Stimulated activated CD8-positive, alpha-beta memory T cell treated with anti-CD3 and anti-CD28 coated beads, Interleukin-4, amount 100 ng/mL, for 1 hour (primary cell): ENCODE measurements around the gene CNOT8.
"Not testable (repeated sequence)": the region's sequence is repeated elsewhere in the genome, so short reads cannot be mapped to it uniquely, and the experiment has no call there.

Experiments
- DNase-seq, 2 donors: peaks; one replicate each; pipeline ENCODE4 v3.0.0-alpha.2; 2020; ENCODE audit warnings: low read depth in 2 of 2, low spot score in 1 of 2

Gene CNOT8

DNA sequence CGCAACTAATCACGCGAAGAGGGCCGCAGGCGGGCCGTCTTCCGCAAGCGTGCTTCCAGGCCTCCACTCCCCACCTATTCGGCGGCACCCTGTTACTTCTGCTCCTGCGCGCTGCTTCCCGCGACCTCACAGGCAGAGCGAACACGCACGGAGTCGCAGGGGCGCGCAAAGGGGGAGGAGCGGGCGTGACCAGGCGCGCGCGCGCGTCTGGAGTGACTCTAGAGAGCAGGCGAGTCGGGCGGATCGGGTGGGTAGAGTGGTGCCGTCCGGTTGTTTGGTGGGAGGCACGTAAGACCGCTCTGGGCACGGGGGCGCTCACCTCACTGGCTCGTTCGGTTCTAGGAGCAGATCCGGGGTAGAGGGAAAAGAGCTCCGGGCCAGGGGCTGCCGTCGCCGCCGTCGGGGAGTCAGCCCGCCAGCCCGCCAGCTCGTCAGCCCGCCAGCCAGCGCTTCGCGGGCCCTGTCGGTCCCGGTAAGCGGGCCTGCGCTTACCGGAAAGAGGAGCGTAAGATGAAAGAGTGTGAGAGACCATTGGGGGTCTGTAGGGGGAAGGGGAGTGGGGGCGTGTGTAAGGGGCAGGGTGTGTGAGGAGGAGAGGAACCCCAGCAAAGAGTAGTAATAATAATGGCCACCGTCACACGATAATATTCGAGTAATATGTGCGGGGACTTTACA lies at the start of gene CNOT8:
Gene CNOT8 (plus strand): TSS at position 331 of the 675 bp plus-strand sequence. CDS start 4,652 bp downstream, outside the sequence.
- DNase-seq = peak; percentile 95

DNA sequence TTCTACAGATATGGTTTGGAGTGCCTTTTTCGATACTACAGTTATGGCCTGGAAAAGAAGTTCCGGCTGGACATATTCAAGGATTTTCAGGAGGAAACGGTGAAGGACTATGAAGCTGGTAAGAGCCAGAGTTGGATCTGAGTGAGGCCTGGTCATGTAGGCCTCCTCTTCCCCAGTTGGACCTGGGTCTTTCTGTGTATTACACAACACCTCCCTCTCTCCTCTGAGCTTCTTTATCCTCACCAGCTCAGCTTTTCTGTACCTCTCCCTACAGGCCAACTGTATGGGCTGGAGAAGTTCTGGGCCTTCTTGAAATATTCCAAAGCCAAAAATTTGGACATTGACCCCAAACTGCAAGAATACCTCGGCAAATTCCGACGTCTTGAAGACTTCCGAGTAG lies 47.2 kb upstream of the CNOT8 start:
- DNase-seq = no peak

DNA sequence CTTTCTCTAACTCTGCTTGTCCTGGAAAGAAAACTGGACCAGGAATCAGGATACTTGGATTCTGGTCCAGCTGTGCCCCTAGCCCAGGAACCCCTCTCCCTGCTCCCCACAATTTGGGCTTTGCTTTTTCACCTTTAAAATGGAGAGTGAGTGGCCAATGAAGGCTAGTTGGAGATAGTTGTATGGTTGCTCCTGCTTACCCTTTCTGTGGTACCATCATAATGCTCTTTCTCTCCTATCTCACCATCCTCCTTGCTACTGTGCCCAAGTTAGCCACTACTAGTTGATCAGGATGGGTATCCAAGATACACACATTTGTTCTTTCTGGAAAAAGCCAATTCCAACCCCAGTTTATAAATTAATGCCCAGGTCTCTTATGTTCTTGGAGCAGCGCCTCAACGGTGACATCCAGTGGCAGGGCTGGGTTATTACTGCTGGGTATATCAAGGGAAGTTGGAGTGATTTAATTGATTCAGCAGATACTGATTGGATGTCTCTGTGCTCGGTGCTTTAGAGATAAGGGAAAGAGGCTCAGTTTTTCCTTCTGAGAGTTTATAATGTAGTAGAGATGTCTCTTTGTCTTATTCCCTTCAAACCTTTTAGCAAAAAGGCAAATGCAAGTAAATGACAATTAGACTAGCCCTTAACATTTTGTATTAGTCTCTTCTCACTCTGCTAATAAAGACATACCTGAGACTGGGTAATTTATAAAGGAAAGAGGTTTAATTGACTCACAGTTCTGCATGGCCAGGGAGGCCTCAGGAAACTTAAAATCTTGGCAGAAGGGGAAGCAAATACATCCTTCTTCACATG lies 46.6 kb upstream of the CNOT8 start:
- DNase-seq = peak; percentile 9 to 39

DNA sequence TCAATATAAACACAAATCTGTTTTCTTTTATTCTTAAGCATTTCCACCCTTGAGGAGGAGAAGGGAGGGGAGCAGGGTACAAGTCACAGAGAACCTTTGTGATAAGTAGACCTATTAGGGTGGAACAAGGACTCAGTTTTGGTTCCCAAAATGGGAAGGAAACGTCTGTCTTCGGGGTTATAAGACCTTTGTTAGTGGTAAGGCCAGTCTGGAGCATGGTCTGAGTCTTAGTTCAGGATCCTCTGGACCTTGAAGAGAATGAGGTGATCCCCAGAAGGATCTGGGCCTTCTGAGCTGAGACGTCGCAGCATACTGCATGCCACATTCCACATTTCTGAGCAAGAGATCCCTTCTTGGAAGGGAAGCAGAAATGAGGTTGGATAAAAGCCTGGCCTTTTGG lies 45.3 kb upstream of the CNOT8 start:
- no peak for DNase-seq

DNA sequence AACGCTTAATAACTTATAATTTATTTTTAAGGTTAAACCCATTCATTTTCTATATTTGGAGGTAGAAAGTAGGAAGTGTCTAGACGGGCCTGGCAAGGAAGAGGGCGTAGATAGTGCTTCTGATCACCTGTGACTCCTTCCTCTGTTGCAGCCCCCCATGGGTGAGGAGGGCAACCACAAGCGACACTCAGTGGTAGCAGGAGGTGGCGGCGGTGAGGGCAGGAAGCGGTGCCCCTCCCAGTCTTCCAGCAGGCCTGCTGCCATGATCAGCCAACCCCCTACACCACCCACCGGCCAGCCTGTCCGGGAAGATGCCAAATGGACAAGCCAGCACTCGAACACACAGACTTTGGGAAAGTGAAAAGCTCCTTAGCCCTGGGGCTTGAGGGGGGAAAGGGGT lies 44.7 kb upstream of the CNOT8 start:
- peak in 1 of 2 donors; percentile 25 for DNase-seq

DNA sequence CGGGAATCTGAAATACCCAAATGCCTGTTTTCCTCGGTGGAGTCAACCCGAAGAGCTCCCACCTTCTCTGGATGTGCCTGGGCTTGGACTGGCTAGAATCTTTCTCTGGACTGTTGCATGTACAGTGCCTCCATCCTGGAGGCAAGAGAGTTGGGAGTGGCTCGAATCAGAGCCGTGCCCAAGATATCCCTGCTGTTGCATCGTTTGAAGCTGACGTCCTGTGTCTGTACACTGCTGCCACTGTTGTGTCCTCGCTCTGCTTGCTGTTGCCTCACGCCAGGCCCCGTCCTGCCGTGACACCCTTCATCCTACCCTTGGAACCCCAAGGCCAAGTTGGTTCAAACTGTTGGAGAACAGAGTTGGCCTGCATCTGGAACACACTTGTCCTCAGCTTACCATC lies 43.4 kb upstream of the CNOT8 start:
- DNase-seq = no peak

DNA sequence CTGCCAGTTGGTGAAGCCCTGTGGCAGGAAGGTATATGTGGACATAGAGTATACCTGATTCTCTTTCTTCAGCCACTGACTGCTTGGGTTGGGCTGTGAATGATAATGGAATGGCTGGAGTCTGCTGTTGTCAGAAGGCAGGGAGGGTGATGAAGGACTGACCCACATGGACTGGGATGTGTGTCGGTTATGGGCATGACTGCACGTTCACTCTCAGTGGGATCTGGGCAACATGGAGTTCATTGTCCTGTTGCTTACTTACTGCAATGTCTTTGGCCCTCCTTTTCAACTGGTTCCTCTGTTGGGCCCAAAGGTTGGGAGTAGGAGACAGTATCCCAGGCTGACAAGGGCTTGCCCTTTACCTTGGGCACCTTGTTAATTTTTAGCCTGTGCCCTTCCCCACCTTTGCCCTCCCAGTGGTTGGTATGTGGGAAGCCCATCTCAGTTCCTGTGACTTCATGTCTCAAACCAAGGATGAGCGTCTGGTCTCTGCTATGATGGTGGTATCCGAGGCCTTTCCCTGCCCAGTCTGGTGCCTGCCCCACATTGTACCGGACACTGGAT lies 42.7 kb upstream of the CNOT8 start:
- no peak for DNase-seq

DNA sequence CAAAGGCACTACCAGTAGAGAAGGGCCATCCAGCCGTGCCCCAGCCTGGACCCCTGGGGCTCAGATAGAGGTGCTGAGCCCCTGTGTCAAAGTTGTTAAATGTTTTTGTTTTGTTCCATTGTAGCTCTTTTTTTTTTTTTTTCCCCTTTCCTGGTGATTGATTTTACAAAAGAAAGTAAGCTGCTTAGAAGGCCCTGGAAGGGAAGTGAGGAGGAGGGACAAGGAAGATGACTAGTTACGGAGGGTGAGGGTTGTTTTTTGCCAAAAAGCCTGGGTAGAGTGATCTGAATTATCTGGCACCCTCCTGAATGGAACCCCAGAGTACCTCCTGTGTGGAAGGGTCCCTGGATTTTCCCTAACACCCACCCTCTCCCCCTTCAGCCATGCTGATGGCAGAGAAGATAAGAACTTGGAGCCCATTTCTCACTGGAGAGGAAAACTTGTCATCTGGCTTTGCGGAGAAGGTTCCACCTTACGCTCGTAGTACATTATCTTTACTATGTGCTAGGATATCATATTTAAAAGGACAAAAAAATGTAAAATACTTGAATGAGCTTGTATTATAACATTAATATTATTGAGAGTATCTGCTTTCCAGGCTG lies 41.4 kb upstream of the CNOT8 start:
- no peak for DNase-seq

DNA sequence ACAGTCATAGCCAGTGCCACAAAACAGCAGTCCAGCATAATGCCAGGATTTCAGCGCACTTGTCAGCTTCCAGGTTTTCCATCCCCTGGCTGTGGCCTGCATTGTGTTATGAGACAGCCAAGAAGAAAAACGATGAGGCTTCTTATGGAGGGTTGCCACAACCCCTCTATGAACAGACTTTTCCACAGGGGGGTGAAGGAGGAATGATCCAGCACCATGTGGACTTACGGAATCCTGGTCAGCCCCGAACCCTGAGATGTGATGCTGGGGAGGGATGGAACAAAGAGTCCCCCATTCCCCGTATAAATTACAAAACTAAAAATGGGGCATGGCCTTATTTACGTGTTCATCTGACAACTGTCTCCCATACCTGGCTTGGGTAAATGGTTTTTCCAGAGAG lies 40.6 kb upstream of the CNOT8 start:
- DNase-seq = no peak

DNA sequence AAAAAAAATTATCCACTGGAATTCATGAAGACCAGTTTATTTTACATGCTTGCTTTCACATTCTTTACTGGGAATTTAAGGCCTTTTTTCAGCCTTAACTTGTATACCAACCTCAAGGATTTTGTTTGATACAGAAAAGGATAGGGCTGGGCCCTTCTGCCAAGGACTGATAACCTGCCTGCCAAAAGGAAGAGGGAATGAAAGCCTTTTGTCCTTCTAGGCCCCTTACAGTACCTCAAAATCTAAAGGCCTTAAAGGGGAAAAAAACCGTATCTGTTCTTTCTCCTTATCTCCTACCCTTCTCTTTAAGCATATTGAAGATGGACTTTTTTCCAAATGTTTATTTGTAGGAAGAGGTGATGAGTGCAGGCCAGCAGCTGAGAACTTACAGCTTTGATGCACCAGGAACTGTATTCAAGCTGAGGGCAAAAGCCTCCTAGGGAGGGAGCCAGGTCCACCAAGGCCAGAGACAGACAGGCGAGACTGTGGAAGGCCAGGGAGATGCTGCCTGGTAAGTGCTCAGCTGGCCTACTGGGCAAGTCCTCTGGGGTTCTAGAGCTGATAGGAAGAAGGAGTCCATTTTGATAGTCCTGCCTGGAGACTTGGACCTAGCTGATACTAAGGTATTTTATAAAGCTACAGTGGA lies 39.8 kb upstream of the CNOT8 start:
- DNase-seq = no peak

DNA sequence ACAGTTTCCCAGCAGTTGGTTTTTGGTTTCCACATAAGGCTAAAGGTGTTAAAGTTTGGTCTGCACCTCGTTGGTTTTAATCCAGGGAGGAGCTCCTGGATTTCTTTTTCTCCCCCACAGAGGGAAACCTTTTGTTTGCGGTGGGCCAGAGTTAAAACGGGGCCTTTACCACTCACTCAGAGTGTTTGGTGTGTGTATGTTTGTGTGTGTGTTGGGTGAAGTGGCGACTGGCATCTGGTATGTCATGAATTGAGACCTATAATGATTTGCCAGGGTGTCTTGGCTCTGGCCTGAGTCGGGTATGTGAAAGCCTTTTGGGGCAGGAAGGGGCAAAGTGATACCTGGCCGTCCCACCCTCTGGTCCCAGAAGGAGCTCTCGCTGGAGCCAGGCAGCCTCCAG lies 38.9 kb upstream of the CNOT8 start:
- DNase-seq = no peak

DNA sequence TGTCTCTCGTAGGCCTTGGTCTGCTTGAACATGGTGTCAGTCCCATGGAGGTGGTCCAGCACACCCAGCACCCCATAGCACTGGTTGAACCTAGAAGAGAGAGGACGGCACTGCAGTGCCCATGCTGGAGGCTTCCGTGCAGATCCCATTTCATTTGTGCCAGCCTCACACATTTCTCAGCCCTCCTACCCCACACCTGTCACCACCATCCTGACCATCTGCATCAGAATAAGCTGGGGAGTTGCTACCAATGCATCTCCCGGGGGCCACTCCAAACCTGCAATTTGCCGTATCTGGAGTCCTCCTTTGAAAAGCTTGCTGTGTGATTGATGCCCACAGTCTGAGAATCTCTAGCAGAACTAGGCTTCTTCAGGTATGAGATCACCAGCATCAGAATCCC lies 38.0 kb upstream of the CNOT8 start:
- no peak for DNase-seq

DNA sequence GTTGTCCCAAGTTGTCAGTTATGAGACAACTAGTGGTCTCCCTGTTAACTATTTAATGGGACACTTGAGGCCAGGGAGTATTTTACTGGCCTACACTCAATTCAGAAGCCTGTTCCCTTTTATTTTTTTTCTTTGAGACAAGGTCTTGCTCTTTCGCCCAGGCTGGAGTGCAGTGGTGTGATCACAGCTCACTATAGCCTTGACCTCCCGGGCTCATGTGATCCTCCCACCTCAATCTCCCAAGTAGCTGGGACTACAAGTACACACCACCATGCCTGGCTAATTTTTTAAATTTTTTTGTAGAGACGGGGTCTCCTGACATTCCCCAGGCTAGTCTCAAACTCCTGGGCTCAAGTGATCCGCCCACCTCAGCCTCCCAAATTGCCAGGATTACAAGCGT lies 35.5 kb upstream of the CNOT8 start:
- not testable (repeated sequence) for DNase-seq

DNA sequence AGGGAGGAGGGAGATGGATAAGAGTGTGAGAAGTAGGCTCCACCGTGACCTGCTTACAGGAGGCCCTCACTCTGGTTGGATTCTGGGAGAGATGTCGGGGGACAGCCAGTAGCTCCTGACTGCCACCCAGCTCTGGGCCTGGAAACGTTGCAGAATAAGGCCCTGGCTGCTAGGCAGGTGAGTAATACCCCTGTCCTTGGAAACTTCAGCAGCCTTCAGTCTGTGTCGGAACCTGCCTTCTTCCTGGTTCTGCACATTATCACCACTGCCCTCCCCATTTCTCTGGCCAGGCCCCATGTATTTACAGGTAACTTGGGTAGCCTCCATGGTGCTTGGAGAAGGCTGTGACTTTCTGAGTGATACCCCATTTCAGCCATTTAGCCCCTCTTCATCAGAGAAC lies 34.8 kb upstream of the CNOT8 start:
- no peak for DNase-seq

DNA sequence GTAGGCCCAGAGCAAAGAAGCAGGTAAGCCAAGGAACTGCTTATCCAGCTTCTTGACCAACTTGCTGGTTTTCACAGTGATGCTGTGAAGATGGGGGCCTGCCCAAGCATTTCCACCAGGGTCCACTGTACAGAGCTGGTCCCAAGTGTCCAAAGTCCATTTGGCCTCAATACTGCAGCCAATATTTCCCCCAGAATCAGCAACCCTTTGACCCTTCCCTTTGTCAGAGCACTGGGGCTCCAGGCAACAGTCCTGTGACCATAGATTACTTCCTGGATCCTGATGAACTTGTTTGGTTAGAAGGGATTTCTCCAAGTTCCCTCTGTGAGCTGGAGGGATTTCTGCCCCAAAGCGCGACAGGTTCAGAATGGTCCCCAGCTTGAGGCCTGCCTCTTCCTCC lies 34.4 kb upstream of the CNOT8 start:
- no peak for DNase-seq

DNA sequence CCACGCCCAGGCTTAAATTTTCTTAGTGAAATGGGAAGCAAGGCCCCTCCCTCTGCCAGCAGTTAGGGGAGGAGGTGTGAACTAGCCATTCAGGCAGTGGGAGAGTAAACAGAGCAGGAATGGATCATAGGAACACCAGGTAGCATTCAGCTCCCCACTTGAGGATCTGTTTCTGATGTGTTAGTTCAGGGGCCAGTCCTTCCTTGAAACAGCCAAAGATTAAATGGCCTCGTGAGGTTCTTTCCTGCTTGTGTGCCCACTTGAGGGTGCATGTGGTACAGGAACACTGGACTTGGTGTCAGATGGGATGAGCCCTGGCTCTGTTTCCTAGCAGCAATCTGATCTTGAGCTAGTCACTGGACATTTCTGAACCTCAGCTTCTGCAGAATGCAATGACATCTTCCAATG lies 29.2 kb upstream of the CNOT8 start:
- no peak for DNase-seq

DNA sequence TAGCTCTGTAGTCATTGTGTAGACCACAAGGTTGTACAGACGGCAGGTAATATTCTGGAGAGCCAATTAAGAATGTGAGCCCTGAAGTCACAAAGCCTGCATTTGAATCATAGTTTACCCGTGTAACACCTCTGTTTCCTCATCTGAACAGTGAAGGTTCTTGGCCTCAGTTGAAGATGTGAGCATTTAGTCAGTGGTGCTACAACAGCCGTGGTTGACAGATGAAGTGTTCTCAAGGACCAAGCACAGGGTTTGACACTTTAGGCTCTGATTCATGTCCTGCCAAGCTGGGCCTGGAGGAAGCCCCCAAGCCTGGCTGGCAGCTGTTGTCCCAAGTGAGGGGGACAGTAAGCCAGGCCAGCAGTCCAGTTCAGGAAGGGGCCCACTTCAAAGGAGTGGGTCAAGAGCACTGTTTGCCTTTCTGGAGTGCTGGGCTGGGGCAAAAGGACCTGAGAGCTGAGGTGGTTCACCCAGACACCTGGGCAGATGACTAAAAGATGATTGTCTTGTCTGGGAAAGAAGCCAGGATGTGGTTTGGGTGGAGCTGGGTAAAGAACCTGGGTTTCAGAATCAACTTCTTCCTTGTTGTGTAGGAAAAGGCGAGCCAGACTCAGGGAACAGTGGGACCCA lies 28.7 kb upstream of the CNOT8 start:
- DNase-seq = peak in 1 of 2 donors; percentile 1

DNA sequence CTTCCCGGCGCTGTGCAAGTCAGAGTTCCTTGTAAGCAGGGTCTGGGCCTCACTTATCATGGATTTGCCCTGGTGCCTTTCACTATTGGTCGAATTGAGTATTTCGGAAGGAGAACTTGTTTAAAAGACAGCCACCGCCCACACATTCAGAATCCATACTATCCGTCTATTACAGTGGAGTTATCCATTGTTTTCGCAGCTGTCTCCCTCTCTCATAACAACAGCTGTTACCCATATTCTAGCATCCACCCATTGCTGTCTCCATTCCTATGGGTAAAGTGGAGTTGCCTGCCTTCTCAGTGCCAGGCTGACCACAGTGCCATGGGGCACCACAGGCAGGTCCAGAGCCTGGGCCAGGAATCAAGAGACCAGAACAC lies 28.2 kb upstream of the CNOT8 start:
- DNase-seq = no peak

DNA sequence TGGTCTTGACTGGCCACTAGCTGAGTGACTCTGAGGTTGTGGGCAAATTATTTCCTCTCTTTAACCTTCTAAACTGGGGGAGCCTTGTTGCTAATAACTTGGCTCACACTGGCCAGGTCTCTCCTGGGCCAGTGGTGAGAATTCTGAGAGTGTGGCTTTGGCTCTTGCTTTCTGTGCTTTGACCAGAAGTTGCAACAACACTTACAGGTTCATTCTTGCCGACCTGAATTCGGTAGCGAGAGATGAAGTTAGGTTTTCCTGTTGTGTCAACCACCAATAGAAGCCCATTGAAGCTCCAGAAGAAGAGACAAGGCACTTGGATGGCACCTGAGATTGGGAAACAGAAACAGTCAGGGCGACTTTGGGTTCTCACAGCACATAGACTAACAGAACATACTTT lies 27.8 kb upstream of the CNOT8 start:
- DNase-seq = no peak

DNA sequence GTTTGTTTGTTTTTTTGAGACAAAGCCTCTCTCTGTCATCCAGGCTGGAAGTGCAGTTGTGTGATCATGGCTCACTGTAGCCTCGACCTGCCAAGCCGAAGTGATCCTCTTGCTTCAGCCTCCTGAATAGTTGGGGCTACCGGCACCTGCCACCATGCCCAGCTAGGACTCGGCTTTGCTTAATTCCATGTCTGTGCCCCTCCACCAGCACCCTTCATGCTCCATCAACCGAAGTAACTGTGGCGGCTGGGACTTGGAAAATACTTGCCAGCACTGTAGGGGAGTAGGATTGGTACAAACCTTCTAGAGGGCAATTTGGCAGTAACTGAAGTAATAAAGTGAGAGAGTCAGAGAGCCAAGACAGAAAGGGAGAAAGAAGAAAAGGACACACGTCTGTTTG lies 27.0 kb upstream of the CNOT8 start:
- DNase-seq = no peak

DNA sequence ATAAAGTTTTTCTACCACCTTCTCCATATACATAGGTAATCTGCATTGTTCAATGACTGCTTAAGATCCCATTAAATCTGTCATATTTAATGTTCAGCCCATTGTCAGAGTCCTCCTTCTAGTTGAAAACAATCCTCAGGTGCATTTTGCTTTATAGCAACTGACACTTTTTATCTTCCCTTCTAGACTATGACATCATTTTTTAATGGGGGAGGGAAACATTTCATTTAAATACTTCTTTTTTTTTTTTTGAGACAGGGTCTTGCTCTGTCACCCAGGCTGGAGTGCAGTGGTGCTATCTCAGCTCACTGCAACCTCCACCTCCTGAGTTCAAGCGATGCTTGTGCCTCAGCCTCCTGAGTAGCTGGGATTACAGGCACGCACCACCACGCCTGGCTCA lies 25.6 kb upstream of the CNOT8 start:
- not testable (repeated sequence) for DNase-seq
